Astrocyte of the spinal cord (primary cell): ENCODE data around the gene NACC2.
A peak's percentile ranks its signal among the peaks of the same experiment; 100 is the strongest.

Source experiments
- DNase-seq: peaks from one replicate; pipeline ENCODE4 v3.0.0; 2011; ENCODE audit warnings: low read depth, low spot score
- H3K4me3 ChIP-seq: 2 replicates; pipeline ENCODE4 v1.5.1; 2011; ENCODE audit warnings: low read depth, mild to moderate bottlenecking, low read length, moderate library complexity
- CTCF ChIP-seq: IDR thresholded peaks from 2 replicates; pipeline ENCODE4 v1.5.1; 2012; ENCODE audit warnings: low read depth, mild to moderate bottlenecking, low read length, inconsistent platforms
- in situ Hi-C: cut with HindIII; loops from 2 replicates; pipeline ENCODE4 v1.10.0; 2017; ENCODE audit warnings: low sequenced_read_pairs

NACC2 gene

GRCh38 chr9:136128436-136128835 is 33.3 kb upstream of the NACC2 start:
- in situ Hi-C loops: no loop called here
- no peak for DNase-seq
- no peak overlapping the region for H3K4me3 ChIP-seq
- TF ChIP-seq CTCF: no peak

GRCh38 chr9:136127313-136127712 is 32.2 kb upstream of the NACC2 start:
- in situ Hi-C loops: no loop called here
- TF ChIP-seq CTCF: no peak
- DNase-seq: no peak
- no peak overlapping the region for H3K4me3 ChIP-seq

- TF ChIP-seq CTCF: no peak
- no peak overlapping the region for H3K4me3 ChIP-seq
- in situ Hi-C loops: no loop called here
- no peak for DNase-seq
Measured at GRCh38 chr9:136124976-136125692, 30.0 kb upstream of the NACC2 start.

- in situ Hi-C loops: no loop called here
- peak; percentile 98 for TF ChIP-seq CTCF
- no peak overlapping the region for H3K4me3 ChIP-seq
Measured at GRCh38 chr9:136122425-136123383, 27.6 kb upstream of the NACC2 start.

GRCh38 chr9:136121801-136122200 is 26.7 kb upstream of the NACC2 start:
- H3K4me3 ChIP-seq: no peak overlapping the region
- DNase-seq: no peak
- in situ Hi-C loops: no loop called here
- no peak for TF ChIP-seq CTCF

More at GRCh38 chr9:136122425-136123383, 27.6 kb upstream of the NACC2 start:
- DNase-seq: peak; percentile 36

- no peak for DNase-seq
- TF ChIP-seq CTCF: no peak
- in situ Hi-C loops: no loop called here
- H3K4me3 ChIP-seq: no peak overlapping the region
Measured at GRCh38 chr9:136120438-136120844, 25.4 kb upstream of the NACC2 start.
